Erythroblast (primary cell): Measurements from ENCODE around the gene LIN37.

Source experiments
- DNase-seq, 2 experiments: peaks; one replicate each; lab custom pipeline; 2025; lab: John Stamatoyannopoulos, UW
- GATA1 ChIP-seq: IDR thresholded peaks from 2 replicates; pipeline ENCODE4 v1.6.1; 2011; ENCODE audit warnings: low read depth, mild to moderate bottlenecking, control low read depth, low read length, moderate library complexity
- POLR2A ChIP-seq: IDR thresholded peaks from 2 replicates; pipeline ENCODE4 v1.6.1; 2011; ENCODE audit warnings: mild to moderate bottlenecking, low read length

LIN37 gene

GRCh38 chr19:35736913-35737886 lies 11.2 kb upstream of the LIN37 start:
- TF ChIP-seq POLR2A (no peak), GATA1 (no peak)

GRCh38 chr19:35738021-35738886 lies 10.1 kb upstream of the LIN37 start:
- TF ChIP-seq POLR2A (no peak), GATA1 (no peak)
- DNase-seq: no peak

More at GRCh38 chr19:35736913-35737886, 11.2 kb upstream of the LIN37 start:
- peak; percentile 32 to 61 for DNase-seq

- DNase-seq: no peak
- TF ChIP-seq GATA1 (no peak), POLR2A (no peak)
Observed at GRCh38 chr19:35738887-35739229, 9.5 kb upstream of the LIN37 start.

GRCh38 chr19:35739275-35740107 lies 8.9 kb upstream of the LIN37 start:
- TF ChIP-seq GATA1 (no peak), POLR2A (no peak)
- no peak for DNase-seq

- TF ChIP-seq GATA1 (no peak), POLR2A (no peak)
- no peak for DNase-seq
Observed at GRCh38 chr19:35740108-35740422, 8.3 kb upstream of the LIN37 start.

GRCh38 chr19:35740423-35741202 lies 7.8 kb upstream of the LIN37 start:
- TF ChIP-seq GATA1: no peak
- TF ChIP-seq POLR2A: peak; percentile 62
- peak; percentile 97 for DNase-seq

- DNase-seq: no peak
- no peak for TF ChIP-seq GATA1
- TF ChIP-seq POLR2A: no peak
Observed at GRCh38 chr19:35741203-35741515, 7.2 kb upstream of the LIN37 start.

GRCh38 chr19:35742121-35742724 lies 6.2 kb upstream of the LIN37 start, which contains the start of gene IGFLR1:
Gene IGFLR1, minus strand, starts transcription at chr19:35742452. Its CDS starts 1,272 bp downstream, at chr19:35741180.
- no peak for DNase-seq
- no peak for TF ChIP-seq POLR2A
- no peak for TF ChIP-seq GATA1

- DNase-seq: no peak
- TF ChIP-seq GATA1: no peak
- no peak for TF ChIP-seq POLR2A
Observed at GRCh38 chr19:35743640-35744429, 4.5 kb upstream of the LIN37 start.

- TF ChIP-seq POLR2A (peak; percentile 95), GATA1 (no peak)
- peak; percentile 95 to 96 for DNase-seq
Observed at GRCh38 chr19:35744430-35745327, 3.7 kb upstream of the LIN37 start.
